HG03108 (cell line): ENCODE measurements around the gene SEBOX.

Source experiments
- ATAC-seq: cut with Tn5 transposase; IDR thresholded peaks from one replicate; pipeline ENCODE4 v1.9.1; 2021; ENCODE audit warnings: moderate library complexity; ENCODE audit not compliant: unreplicated experiment

SEBOX gene

DNA sequence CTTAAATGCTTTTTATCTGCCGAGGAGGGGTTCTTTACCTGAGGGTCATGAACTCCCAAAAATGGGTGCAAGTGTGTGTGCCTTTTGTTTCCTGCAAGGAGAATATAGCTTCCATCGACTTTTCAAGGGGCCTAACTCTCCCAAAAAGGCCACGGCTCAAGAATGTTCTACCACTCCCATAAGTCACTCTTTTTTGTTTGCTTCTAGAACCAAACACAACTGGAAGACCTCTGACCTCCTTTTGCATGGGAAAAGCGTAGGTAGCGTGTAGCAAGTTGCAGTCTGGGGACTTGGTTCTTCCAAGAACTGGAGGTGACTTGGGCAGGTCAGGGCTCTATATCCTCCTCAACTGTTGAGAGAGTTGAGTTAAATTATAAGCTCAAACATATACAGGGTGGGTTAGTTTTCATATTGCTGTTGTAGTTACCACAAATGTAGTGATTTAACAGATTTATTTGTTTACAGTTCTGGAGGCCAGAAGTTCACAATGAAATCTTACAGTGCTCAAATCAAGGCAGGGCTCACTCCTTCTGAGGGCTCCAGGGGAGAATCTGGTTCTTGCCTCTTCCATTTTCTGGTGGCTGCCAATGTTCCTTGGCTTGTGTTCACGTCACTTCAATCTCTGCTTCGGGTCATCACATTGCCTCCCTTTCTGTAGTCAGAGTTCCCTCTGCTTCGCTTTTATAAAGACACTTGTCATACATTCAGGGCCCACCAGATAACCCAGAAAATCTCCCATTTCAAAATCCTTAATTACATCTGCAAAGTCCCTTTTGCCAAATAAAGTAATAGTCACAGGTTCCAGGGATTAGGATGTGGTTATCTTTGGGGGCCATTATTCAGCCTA, 44.6 kb downstream of the SEBOX start:
- ATAC-seq: no peak

DNA sequence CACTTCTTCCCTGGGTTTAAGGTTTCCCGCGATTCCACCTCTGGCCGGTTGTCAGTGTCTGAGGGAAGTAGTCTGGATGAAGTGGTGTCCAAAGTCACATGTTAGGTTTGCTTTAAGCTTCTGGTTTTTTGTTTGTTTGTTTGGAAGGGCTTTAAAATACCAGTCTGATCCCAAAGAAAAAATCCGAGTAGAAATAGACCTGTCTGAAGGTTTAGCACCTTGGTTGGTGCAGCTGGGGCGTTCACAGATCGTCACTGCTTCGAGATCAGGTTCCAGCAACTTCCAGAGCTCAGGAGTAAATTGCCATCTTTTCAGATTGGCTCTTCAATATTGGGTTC, 45.4 kb downstream of the SEBOX start:
- ATAC-seq: no peak

DNA sequence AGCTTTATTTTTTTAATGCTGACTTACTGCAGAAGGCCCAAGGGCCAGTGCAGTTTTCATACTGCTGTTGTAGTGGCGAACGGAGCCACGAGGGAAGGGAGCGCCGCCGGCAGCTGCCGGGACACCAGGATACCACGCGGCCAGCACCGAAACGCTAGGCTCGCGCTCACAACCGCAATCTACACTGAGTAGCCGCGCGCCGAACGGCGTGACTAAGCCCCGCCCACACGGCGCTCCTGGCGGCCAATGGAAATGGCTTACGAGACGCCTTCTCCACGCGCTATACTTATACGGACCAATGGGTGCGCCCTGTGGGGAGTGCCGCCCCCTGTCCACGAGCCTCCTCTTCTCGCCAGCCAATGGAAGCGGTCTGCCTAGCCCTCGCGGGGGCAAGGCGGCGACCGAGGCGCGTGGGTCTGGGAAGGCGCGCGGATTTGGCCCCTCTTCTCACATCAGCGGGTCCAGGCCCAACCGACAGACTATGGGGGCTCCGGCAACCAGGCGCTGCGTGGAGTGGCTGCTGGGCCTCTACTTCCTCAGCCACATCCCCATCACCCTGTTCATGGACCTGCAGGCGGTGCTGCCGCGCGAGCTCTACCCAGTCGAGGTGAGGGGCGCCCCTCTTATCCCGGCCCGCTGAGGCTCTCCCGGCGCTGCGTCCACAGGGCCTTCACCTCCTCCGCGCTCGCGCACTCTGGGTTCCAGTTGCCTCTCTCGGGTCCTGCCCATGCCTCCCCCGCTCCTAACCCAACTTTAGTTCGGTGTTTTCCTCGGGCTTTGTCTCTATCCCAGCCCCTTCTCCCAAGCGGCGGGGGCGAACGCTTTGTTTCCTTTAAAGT, 46.0 kb downstream of the SEBOX start, which contains the start of gene TMEM97:
Gene TMEM97, plus strand, starts transcription at position 442 of the 839 bp plus-strand sequence. Its CDS starts 40 bp downstream, at position 482.
- ATAC-seq: peak; percentile 95

DNA sequence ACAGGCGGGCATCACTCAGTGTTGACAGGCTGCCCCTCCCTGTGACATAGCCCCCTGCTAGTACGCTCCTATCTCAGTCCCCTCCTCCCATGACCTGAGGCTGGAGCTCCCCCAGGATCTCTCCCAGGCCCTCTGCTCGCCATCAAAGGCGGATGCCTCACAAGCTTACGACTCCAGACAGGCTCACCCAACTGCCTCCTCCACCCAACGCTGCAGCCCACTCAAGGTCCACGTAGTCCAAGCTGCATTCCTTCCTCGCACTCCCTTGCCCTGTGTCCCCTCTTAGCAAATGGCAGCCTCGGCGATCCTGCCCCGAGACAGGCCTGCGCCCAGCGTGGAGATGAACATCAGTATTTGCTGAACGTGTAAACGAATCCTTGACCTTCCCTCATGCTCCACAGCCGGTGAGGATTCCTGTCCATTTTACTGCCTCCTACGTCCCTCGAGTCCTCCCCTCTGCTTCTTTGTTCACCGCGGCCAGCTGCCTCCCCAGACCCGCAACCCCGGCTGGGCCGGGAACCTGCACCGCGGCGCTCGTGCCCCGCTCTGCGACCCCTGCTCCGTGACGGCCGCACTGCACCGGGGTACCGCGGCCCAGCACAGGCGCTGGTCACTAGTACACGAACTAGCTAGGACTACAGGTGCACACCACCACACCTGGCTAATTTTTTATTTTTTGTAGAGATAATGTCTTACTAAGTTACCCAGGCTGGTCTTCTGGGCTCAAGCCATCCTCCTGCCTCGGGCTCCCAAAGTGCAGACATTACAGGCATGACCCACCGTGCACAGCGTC, 46.8 kb downstream of the SEBOX start:
- ATAC-seq: peak; percentile 10

DNA sequence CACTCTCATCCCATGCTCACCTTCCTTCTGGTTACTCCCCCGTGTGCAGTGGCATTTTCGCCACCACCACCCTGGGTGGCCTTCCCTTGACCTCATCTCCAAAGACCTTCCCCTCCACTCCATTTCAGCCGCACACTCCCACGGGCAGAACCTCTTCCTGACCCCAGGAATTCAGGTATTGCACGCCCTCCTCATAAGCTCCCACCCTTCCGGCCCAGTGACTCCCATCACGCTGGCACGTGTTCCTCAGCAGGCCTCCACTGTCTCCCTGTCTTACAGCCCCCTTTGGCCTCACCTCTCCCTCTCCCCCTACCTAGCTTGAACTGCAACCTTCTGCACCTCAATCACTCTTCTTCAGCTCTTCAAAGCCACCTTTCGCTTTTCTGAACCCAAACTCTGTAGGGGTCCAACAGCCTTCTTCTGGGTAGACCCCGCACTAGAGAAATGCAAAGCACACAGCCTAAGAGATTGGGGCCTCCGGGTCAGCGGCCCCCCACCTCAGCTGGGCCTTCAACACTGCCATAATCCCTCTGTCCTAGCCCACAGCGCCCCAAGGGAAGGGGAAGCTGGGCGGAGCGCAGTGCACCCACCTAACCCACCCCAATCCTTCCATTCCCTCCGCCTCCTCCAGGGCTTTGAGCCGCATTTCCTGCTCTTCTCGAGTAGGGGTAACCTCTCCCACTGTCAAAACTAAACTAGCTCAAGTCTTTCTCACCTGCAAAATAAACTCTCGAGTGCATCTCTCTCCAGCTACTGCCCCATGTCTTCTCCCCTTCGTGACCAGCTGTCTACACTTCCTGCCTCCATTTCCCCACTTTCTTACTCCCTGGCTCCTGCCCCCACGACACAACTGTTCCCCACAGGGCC, 47.7 kb downstream of the SEBOX start:
- no peak for ATAC-seq

DNA sequence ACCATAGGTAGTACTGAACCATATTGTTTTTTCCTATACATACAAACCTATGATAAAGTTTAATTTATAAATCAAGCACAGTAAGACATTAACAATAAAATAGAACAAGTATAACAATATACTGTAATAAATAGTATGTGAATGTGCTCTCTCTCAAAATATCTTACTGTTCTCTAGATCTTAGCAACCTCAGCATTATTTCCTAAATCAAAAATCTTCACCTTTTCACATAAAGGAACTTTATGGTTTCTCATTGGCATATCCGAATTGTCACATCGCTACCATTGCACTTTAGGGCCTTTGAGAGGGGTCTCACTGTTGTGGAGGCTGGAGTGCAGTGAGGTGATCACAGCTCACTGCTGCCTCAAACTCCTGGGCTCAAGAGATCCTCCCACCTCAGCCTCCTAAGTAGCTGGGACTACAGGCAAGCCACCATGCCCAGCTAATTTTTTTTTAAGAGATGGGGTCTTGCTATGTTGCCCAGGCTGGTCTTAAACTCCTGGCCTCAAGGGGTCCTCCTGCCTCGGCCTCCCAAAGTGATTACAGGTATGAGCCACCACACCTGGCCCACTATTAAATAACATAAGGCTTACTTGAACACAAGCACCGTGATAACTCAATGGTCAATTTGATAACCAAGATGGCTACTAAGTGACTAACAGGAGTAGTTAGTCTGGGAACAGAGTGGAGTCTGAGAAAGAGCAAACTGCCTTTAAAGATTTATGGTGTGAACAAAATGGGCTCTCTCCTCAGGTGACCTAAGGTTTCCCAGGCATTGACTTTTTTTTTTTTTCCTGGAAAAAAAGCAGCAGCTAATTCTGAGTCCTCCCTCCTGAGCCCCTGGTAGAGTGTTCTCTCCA, 48.9 kb downstream of the SEBOX start:
- ATAC-seq: no peak

DNA sequence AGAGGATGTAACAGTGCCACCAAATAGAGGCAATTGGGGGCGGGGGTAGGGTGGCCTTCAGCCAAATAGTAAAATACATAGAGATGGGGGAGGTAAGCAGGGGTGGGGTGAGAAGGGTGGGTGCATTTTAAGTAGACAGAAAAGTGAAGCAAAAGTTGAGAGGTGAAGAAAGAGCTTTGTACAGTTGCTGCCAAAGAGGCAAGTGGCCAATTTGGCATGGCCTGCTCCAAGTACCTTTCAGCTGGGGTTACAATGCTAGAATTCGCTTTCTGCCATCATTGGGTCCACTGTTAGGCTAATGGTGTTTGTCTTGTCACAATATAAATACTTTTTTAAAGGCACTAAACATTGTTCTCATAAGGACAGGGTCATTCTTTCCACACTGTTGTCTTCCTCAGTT, 51.2 kb downstream of the SEBOX start:
- ATAC-seq: no peak
